Activated naive CD8-positive, alpha-beta T cell treated with anti-CD3 and anti-CD28 coated beads for 36 hours (primary cell): ENCODE results near the gene AKR1C2. TPM values are rescaled to one million over a fixed set of nuclear protein-coding genes. Genes with fewer than 3 reads are reported as not detected.
"Not testable (repeated sequence)": the region's sequence is repeated elsewhere in the genome, so short reads cannot be mapped to it uniquely, and the experiment has no call there.

Experiments
- DNase-seq: peaks from one replicate; pipeline ENCODE4 v3.0.0; 2021
- H3K27ac Mint-ChIP-seq: one replicate; pipeline ENCODE4 v1.8.0; 2022; ENCODE audit warnings: mild to moderate bottlenecking, moderate library complexity, mixed read lengths
- H3K27me3 Mint-ChIP-seq: one replicate; pipeline ENCODE4 v1.8.0; 2022; ENCODE audit warnings: mild to moderate bottlenecking, mixed read lengths
- H3K36me3 Mint-ChIP-seq: one replicate; pipeline ENCODE4 v1.8.0; 2021; ENCODE audit warnings: mild to moderate bottlenecking, mixed read lengths
- H3K4me1 Mint-ChIP-seq: one replicate; pipeline ENCODE4 v1.8.0; 2021; ENCODE audit warnings: mixed read lengths
- H3K4me3 Mint-ChIP-seq: one replicate; pipeline ENCODE4 v1.8.0; 2022; ENCODE audit warnings: mild to moderate bottlenecking, moderate library complexity, mixed read lengths
- H3K9me3 Mint-ChIP-seq: one replicate; pipeline ENCODE4 v1.8.0; 2022; ENCODE audit warnings: mixed read lengths
- total RNA-seq, 2 experiments: library from RNA; stranded (reverse); gene quantifications; one replicate each; pipeline ENCODE4 v1.2.3, GENCODE V29; 2021

The AKR1C2 gene
- total RNA-seq, 2 experiments from 2014 or later = not detected

- Mint-ChIP-seq H3K4me3 (no peak overlapping the region), H3K9me3 (no peaks in the 10 kb centered on the region), H3K27me3 (peaks cover 5% of the 10 kb centered on the region), H3K27ac (no peak overlapping the region), H3K4me1 (peaks cover 4% of the 10 kb centered on the region), H3K36me3 (no peaks in the 10 kb centered on the region)
- DNase-seq = no peak
These were observed 19.4 kb downstream of the AKR1C2 start for GRCh38 chr10:4984223-4984622.

- DNase-seq = no peak
- Mint-ChIP-seq H3K9me3 (no peaks in the 10 kb centered on the region), H3K4me1 (peaks cover 4% of the 10 kb centered on the region), H3K27ac (no peak overlapping the region), H3K36me3 (no peaks in the 10 kb centered on the region), H3K27me3 (peaks cover 5% of the 10 kb centered on the region), H3K4me3 (no peak overlapping the region)
These were observed 19.9 kb downstream of the AKR1C2 start for GRCh38 chr10:4983615-4984216.

DNA sequence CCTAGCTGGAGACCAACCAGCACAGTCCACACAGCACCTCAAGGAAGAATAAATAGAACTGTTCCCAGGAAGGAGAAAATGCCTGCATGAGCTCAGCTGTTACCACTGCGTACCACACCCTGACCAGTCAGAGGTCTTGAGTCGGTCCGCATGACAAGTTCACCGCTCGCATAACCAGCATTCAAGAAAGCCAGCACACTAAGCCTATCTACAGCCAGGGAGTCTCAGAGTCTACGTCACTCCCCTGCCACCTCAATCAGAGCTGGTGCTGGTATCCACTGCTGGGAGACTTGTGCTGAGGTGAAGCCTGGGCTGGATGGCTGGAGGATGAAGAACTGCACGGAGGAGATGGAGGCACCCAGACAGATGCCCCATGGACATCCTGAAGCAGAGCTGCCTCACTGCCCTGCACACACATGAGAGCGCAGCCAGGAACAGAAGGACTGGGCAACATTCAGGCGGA lies 20.9 kb downstream of the AKR1C2 start:
- Mint-ChIP-seq H3K4me3 (no peak overlapping the region), H3K9me3 (no peaks in the 10 kb centered on the region), H3K27me3 (peaks cover 5% of the 10 kb centered on the region), H3K27ac (no peak overlapping the region), H3K4me1 (peaks cover 4% of the 10 kb centered on the region), H3K36me3 (no peaks in the 10 kb centered on the region)
- no peak for DNase-seq

DNA sequence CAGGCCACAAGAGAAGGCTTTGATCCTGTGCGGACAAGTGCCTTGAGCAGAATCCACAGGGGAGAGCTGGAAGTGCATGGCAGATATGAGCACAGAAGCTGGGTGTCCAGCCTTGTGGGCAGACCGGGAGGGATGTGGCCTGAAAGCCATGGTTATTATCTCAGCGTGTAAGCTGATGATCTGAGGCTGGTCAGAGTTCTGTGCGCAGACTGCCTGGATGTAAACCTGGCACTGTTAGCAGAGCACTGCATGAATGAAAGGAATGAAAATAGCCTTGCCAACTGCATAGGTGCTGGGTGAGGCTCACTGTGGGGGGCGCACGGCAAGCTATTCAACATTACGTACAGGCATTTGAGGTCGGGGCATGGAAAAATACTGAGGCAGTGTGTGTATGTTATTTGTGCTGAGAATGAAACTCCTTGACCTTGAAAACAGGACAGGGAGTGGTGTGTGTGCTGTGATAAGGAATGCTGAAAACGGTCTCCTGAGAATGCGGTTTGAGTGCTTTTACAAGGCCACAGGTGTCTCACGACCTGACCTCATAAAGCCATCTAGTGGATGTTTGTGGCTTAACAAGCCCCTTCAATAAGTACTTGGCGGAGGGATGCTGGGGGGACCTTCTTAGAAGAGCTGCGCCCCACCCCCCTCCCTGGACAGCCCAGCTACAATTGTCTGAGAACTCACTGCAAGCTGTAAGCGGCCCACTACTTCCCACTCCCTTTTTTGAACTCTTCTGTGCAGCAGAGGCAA lies 21.8 kb downstream of the AKR1C2 start:
- H3K27me3 Mint-ChIP-seq = peaks cover 5% of the 10 kb centered on the region
- no peak for DNase-seq
- no peak overlapping the region for H3K27ac Mint-ChIP-seq
- H3K9me3 Mint-ChIP-seq = no peaks in the 10 kb centered on the region
- no peaks in the 10 kb centered on the region for H3K36me3 Mint-ChIP-seq
- no peak overlapping the region for H3K4me3 Mint-ChIP-seq
- H3K4me1 Mint-ChIP-seq = peaks cover 4% of the 10 kb centered on the region

DNA sequence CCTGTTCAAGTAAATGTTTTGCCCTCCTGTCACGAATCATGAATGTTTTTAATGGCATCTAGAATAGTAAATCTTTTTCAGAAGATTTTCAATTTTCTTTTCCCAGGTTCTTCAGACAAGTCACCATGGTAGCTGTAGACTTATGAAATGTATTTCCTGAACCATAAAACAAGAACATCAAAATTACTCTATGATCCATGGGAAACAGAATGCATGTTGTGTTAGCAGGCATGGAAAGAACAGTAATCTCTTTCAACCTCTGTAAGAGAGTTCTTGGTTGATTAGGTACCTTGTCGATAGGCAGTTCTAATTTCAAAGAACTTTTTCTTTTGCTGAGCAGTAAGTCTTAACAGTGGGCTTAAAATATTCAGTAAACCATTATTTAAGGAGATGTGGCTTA lies 22.9 kb downstream of the AKR1C2 start:
- Mint-ChIP-seq H3K27ac (no peak overlapping the region), H3K9me3 (no peaks in the 10 kb centered on the region), H3K27me3 (peaks cover 5% of the 10 kb centered on the region), H3K4me1 (peaks cover 4% of the 10 kb centered on the region), H3K4me3 (no peak overlapping the region), H3K36me3 (no peaks in the 10 kb centered on the region)
- no peak for DNase-seq

- no peak for DNase-seq
- Mint-ChIP-seq H3K36me3 (no peaks in the 10 kb centered on the region), H3K9me3 (no peaks in the 10 kb centered on the region), H3K4me3 (no peak overlapping the region), H3K27ac (no peak overlapping the region), H3K4me1 (peaks cover 4% of the 10 kb centered on the region), H3K27me3 (peaks cover 5% of the 10 kb centered on the region)
These were observed 24.8 kb downstream of the AKR1C2 start for GRCh38 chr10:4978870-4979269.

DNA sequence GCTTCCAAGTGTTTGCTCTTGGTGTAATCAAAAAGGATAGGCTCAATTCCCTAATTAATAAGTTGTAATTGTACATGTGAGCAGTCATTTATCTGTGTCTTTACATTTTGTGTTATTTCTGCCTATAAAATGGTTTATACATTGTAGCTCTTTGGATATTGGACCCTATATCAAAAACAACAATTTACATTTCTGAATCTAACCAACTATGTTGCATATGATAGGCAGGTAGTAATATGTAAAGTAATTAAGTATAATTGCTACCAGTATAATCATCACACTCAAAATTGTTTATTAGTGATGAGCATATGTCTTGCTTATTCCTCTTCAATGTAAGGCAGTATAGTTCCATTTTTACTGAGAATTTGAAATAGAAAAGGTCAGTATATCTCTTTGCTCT lies 26.6 kb downstream of the AKR1C2 start:
- H3K27ac Mint-ChIP-seq = no peak overlapping the region

DNA sequence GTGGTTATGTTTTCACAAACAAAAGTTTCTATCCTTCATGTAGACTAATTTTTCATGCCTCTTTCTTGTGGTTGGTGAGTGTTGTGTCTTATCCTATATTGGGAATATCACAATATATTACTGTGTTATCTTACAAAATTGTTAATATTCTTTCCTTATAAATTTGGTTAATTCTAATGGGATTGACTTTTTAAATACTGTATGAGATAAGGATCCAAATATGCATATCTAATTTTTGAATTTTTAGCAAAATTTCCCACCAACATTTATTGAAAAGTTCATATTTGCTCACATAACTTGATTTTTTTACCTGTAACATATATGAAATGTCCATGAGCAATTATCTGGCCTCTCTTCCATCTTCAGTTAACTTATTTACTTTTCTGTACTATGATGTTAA lies 29.3 kb downstream of the AKR1C2 start:
- not testable (repeated sequence) for H3K36me3 Mint-ChIP-seq

More for the DNA sequence above, 26.6 kb downstream of the AKR1C2 start:
- H3K4me3 Mint-ChIP-seq = no peak overlapping the region
- no peaks in the 10 kb centered on the region for H3K36me3 Mint-ChIP-seq
- peaks cover 2% of the 10 kb centered on the region for H3K27me3 Mint-ChIP-seq
- no peaks in the 10 kb centered on the region for H3K9me3 Mint-ChIP-seq
- no peak for DNase-seq
- peaks cover 3% of the 10 kb centered on the region for H3K4me1 Mint-ChIP-seq

DNA sequence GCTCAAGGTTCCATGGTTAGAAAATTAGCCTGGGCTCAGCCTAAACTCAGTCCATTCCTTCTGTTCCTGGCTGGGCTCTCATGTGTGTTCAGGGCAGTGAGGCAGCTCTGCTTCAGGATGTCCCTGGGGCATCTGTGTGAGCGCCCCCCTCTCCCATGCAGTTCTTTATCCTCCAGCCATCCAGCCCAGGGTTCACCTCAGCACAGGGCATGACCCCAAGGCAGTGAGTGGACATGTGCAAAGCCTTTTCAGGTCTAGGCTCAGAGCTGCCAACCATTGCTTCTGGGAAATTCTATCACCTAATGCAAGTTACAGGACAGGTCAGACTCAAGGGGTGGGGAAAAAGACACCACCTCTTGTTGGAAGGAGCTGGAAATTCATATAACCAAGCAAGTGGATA lies 30.4 kb downstream of the AKR1C2 start:
- H3K27ac Mint-ChIP-seq, H3K27me3 Mint-ChIP-seq, H3K36me3 Mint-ChIP-seq, DNase-seq, H3K4me3 Mint-ChIP-seq, H3K9me3 Mint-ChIP-seq, H3K4me1 Mint-ChIP-seq: not testable (repeated sequence)

More for the DNA sequence above, 29.3 kb downstream of the AKR1C2 start:
- H3K27ac Mint-ChIP-seq, H3K27me3 Mint-ChIP-seq, H3K9me3 Mint-ChIP-seq, DNase-seq, H3K4me1 Mint-ChIP-seq, H3K4me3 Mint-ChIP-seq: not testable (repeated sequence)

DNA sequence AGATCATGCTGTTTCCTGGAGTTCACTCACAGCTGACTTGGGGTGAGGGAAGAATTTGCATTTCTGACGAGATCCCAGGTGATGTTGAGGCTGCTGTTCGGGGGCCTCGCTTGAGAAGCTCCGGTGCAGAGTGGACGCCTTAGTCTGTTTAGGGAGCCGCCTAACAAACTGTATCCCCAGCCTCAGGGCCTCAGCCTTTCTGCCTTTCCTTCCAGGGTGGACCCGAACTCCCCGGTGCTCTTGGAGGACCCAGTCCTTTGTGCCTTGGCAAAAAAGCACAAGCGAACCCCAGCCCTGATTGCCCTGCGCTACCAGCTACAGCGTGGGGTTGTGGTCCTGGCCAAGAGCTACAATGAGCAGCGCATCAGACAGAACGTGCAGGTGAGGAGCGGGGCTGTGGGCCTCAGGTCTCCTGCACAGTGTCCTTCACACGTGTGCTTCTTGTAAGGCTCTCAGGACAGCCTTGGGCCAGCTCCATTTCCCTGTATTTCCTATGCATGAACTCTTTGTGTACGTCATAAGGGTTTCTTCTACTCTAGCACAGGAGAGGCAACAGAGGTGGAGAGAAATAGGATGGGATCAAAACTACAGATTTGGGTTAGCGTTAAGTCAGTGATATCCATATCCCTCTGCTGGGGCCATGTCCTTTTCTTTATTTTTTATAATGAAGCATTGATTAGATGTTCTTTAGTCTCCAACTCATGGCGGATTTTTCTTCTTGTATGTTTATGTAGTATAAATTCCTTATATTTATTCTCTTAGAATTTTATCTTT lies 31.1 kb downstream of the AKR1C2 start:
- H3K36me3 Mint-ChIP-seq, H3K4me3 Mint-ChIP-seq, H3K4me1 Mint-ChIP-seq, H3K27me3 Mint-ChIP-seq, H3K27ac Mint-ChIP-seq, H3K9me3 Mint-ChIP-seq, DNase-seq: not testable (repeated sequence)

GRCh38 chr10:4970362-4970761 lies 33.3 kb downstream of the AKR1C2 start:
- not testable (repeated sequence) for H3K36me3 Mint-ChIP-seq, H3K4me1 Mint-ChIP-seq, H3K27ac Mint-ChIP-seq, H3K9me3 Mint-ChIP-seq, H3K4me3 Mint-ChIP-seq, H3K27me3 Mint-ChIP-seq, DNase-seq

DNA sequence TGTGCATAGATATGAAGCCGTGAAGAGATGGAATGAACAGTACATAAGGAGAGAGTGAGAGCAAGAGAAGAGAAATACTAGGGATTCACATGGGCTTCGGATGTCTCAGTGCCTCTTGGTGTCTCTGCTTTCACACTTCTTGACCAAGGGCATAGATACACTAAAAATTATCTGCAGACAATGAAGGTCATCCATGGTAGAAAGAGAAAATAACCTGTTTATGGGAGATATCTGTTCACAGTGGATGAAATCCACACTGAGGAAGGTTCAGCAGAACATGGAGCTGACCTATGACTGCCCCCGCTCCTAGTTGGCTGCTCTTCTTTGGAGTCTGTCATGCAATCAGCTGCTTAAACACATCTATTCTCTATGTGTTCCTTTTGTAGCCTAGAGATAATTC lies 34.4 kb downstream of the AKR1C2 start:
- DNase-seq, H3K4me1 Mint-ChIP-seq, H3K4me3 Mint-ChIP-seq, H3K9me3 Mint-ChIP-seq, H3K36me3 Mint-ChIP-seq, H3K27ac Mint-ChIP-seq, H3K27me3 Mint-ChIP-seq: not testable (repeated sequence)

- not testable (repeated sequence) for H3K27me3 Mint-ChIP-seq, H3K9me3 Mint-ChIP-seq, H3K36me3 Mint-ChIP-seq
These were observed 36.5 kb downstream of the AKR1C2 start for GRCh38 chr10:4967189-4967588.

GRCh38 chr10:4965763-4966162 lies 37.9 kb downstream of the AKR1C2 start:
- not testable (repeated sequence) for H3K4me1 Mint-ChIP-seq, H3K9me3 Mint-ChIP-seq, DNase-seq, H3K27ac Mint-ChIP-seq, H3K4me3 Mint-ChIP-seq, H3K27me3 Mint-ChIP-seq, H3K36me3 Mint-ChIP-seq

More at GRCh38 chr10:4967189-4967588, 36.5 kb downstream of the AKR1C2 start:
- not testable (repeated sequence) for H3K27ac Mint-ChIP-seq, H3K4me1 Mint-ChIP-seq, DNase-seq, H3K4me3 Mint-ChIP-seq

DNA sequence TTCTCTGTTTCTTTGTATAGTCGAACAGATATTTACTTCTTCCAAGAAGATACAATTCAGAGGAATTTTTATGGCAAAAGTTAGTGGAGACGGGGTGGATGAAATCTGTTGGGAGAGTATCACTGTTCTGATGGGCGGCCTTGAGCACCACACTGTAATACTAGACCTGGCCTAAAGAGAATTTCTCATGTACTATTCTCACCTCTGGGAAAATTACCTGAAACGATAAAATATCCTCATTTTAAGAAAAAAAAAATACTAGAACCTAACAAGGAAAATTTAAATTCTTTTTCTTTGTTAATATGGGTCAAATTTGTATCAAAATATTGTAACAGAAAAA lies 39.9 kb downstream of the AKR1C2 start:
- not testable (repeated sequence) for H3K4me1 Mint-ChIP-seq, H3K9me3 Mint-ChIP-seq, H3K36me3 Mint-ChIP-seq, H3K27ac Mint-ChIP-seq, DNase-seq, H3K4me3 Mint-ChIP-seq, H3K27me3 Mint-ChIP-seq
